Measurements from ENCODE around the gene ACOT8. TPM values are rescaled to one million over a fixed set of nuclear protein-coding genes. Genes with fewer than 3 reads are reported as not detected.

Gene ACOT8
- total and polyA plus RNA-seq, 9 of the 15 experiments (the other 6 are each of a cell fraction or from before 2014, with no cell fraction given): 8.2 to 46.7 (median 20.7) TPM

- TF ChIP-seq, protein P1, sequence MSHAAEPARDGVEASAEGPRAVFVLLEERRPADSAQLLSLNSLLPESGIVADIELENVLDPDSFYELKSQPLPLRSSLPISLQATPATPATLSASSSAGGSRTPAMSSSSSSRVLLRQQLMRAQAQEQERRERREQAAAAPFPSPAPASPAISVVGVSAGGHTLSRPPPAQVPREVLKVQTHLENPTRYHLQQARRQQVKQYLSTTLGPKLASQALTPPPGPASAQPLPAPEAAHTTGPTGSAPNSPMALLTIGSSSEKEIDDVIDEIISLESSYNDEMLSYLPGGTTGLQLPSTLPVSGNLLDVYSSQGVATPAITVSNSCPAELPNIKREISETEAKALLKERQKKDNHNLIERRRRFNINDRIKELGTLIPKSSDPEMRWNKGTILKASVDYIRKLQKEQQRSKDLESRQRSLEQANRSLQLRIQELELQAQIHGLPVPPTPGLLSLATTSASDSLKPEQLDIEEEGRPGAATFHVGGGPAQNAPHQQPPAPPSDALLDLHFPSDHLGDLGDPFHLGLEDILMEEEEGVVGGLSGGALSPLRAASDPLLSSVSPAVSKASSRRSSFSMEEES (CRISPR knock-in tag; IDR thresholded peaks at IDR 0.05): no peak
- TF ChIP-seq CBX1 (IDR thresholded peaks at IDR 0.05; ENCODE audit: low read depth) (no peak), ZNF311 (CRISPR knock-in tag; IDR thresholded peaks at IDR 0.05) (0 out of 2 replicates have a peak, but pooled peaks have one; percentile 24), XRCC5 (IDR thresholded peaks at IDR 0.05; ENCODE audit: low read depth, low read length) (no peak), FOXM1 (IDR thresholded peaks at IDR 0.05; ENCODE audit: low read depth) (no peak), FOXM1 (CRISPR knock-in tag; IDR thresholded peaks at IDR 0.05; ENCODE audit: low read depth) (no peak), ZNF165 (CRISPR knock-in tag; IDR thresholded peaks at IDR 0.05; ENCODE audit: borderline replicate concordance) (no peak), HMGN3 (IDR thresholded peaks at IDR 0.05; ENCODE audit: borderline replicate concordance, extremely low read depth, insufficient read length, low read depth, low read length) (peak; percentile 41), NCOA6 (IDR thresholded peaks at IDR 0.05) (no peak), BCOR (IDR thresholded peaks at IDR 0.05) (no peak), FOXA3 (CRISPR knock-in tag; conservative IDR thresholded peaks at IDR 0.05 in 1 of 2, IDR thresholded peaks at IDR 0.05 in 1 of 2) (no peak), SRF (CRISPR knock-in tag; IDR thresholded peaks at IDR 0.05) (no peak), RBM25 (IDR thresholded peaks at IDR 0.05; ENCODE audit: low read depth, low read length, severe bottlenecking) (no peak), CXXC5 (CRISPR knock-in tag; IDR thresholded peaks at IDR 0.05) (peak; percentile 8; the same call in 1 of the 2 replicates), ZKSCAN1 (IDR thresholded peaks at IDR 0.05; ENCODE audit: low read depth, low read length) (no peak), TAF9B (IDR thresholded peaks at IDR 0.05; ENCODE audit: partially characterized antibody) (no peak), MTA1 (IDR thresholded peaks at IDR 0.05; ENCODE audit: borderline replicate concordance) (no peak), ZFX (CRISPR knock-in tag; IDR thresholded peaks at IDR 0.05) (0 out of 2 replicates have a peak, but pooled peaks have one; percentile 5), YBX1 (IDR thresholded peaks at IDR 0.05) (no peak), STAT5A (IDR thresholded peaks at IDR 0.05; ENCODE audit: borderline replicate concordance, low read length) (no peak), CCNT2 (IDR thresholded peaks at IDR 0.05; ENCODE audit: borderline replicate concordance, extremely low read depth, insufficient read length, low read depth, low read length) (peak; percentile 37), EWSR1 (IDR thresholded peaks at IDR 0.05; ENCODE audit: borderline replicate concordance, low read depth, partially characterized antibody) (no peak)
- TF ChIP-seq, protein P2, sequence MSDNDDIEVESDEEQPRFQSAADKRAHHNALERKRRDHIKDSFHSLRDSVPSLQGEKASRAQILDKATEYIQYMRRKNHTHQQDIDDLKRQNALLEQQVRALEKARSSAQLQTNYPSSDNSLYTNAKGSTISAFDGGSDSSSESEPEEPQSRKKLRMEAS (CRISPR knock-in tag; IDR thresholded peaks at IDR 0.05): no peak
- TF ChIP-seq, protein P3, sequence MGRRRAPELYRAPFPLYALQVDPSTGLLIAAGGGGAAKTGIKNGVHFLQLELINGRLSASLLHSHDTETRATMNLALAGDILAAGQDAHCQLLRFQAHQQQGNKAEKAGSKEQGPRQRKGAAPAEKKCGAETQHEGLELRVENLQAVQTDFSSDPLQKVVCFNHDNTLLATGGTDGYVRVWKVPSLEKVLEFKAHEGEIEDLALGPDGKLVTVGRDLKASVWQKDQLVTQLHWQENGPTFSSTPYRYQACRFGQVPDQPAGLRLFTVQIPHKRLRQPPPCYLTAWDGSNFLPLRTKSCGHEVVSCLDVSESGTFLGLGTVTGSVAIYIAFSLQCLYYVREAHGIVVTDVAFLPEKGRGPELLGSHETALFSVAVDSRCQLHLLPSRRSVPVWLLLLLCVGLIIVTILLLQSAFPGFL (CRISPR knock-in tag; IDR thresholded peaks at IDR 0.05): no peak
- TF ChIP-seq, protein P4, sequence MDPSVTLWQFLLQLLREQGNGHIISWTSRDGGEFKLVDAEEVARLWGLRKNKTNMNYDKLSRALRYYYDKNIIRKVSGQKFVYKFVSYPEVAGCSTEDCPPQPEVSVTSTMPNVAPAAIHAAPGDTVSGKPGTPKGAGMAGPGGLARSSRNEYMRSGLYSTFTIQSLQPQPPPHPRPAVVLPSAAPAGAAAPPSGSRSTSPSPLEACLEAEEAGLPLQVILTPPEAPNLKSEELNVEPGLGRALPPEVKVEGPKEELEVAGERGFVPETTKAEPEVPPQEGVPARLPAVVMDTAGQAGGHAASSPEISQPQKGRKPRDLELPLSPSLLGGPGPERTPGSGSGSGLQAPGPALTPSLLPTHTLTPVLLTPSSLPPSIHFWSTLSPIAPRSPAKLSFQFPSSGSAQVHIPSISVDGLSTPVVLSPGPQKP (CRISPR knock-in tag; IDR thresholded peaks at IDR 0.05): no peak
Measured at GRCh38 chr20:45833883-45834796, 23.1 kb downstream of the ACOT8 start (continued).

Data from K562 (cell line).